HepG2 (cell line): Measurements from ENCODE around the gene PPP1R15A. TPM values are rescaled to one million over a fixed set of nuclear protein-coding genes. Genes with fewer than 3 reads are reported as not detected.

Source experiments
- AFF4 ChIP-seq: sonication (generic); formaldehyde crosslinking; IDR thresholded peaks from 2 replicates; pipeline ENCODE4 v1.4.0; 2020; ENCODE audit warnings: missing genetic modification reagents
- ARID3A ChIP-seq: IDR thresholded peaks from 2 replicates; pipeline ENCODE4 v1.6.1; 2012; ENCODE audit warnings: low read depth, low read length, improper control_type of control experiment
- ATF7-NPFF ChIP-seq: sonication (generic); formaldehyde crosslinking; IDR thresholded peaks from 2 replicates; pipeline ENCODE4 v1.8.1; 2023; ENCODE audit warnings: mild to moderate bottlenecking, low read depth, missing genetic modification reagents, moderate library complexity
- ELF3 ChIP-seq: IDR thresholded peaks from 2 replicates; pipeline ENCODE4 v1.6.1; 2016; ENCODE audit warnings: missing genetic modification reagents, missing compliant biosample characterization
- GLMP ChIP-seq: sonication (generic); formaldehyde crosslinking; IDR thresholded peaks from 2 replicates; pipeline ENCODE4 v1.9.0; 2021; ENCODE audit warnings: missing genetic modification reagents, mild to moderate bottlenecking, borderline replicate concordance
- JUND ChIP-seq: sonication (generic); formaldehyde crosslinking; IDR thresholded peaks from 2 replicates; pipeline ENCODE4 v1.8.0; 2022; ENCODE audit warnings: mild to moderate bottlenecking, missing genetic modification reagents
- MAZ ChIP-seq, 2 experiments: sonication (generic) in 1 of 2; formaldehyde crosslinking in 1 of 2; IDR thresholded peaks; 2 replicates each; pipeline versions ENCODE4 v1.5.0 to v1.6.1; 2012 to 2020; ENCODE audit warnings: low read depth in 2 of 2, mild to moderate bottlenecking in 2 of 2, borderline replicate concordance in 1 of 2, improper control_type of control experiment in 1 of 2, low read length in 1 of 2, missing genetic modification reagents in 1 of 2, moderate library complexity in 1 of 2
- MED8 ChIP-seq: sonication (generic); formaldehyde crosslinking; IDR thresholded peaks from 2 replicates; pipeline ENCODE4 v1.8.1; 2023; ENCODE audit warnings: mild to moderate bottlenecking, missing genetic modification reagents; ENCODE audit not compliant: insufficient replicate concordance
- MEIS1 ChIP-seq: sonication (generic); formaldehyde crosslinking; IDR thresholded peaks from 2 replicates; pipeline ENCODE4 v1.9.0; 2021; ENCODE audit warnings: mild to moderate bottlenecking, missing genetic modification reagents, moderate library complexity, borderline replicate concordance
- MXI1 ChIP-seq: IDR thresholded peaks from 3 replicates; pipeline ENCODE4 v1.6.1; 2012; ENCODE audit warnings: low read depth, low read length, inconsistent platforms, borderline replicate concordance
- NFAT5 ChIP-seq: sonication (generic); formaldehyde crosslinking; IDR thresholded peaks from 2 replicates; pipeline ENCODE4 v1.4.0; 2020; ENCODE audit warnings: missing genetic modification reagents
- SMAD9 ChIP-seq: sonication (generic); formaldehyde crosslinking; IDR thresholded peaks from 2 replicates; pipeline ENCODE4 v1.5.1; 2020; ENCODE audit warnings: mild to moderate bottlenecking, missing genetic modification reagents
- TBX3 ChIP-seq: fragments of 450-650 bp; IDR thresholded peaks from 2 replicates; pipeline ENCODE4 v1.6.1; 2017; ENCODE audit warnings: antibody characterized with exemption, mild to moderate bottlenecking, inconsistent platforms, borderline replicate concordance
- ZNF331 ChIP-seq: sonication (generic); formaldehyde crosslinking; IDR thresholded peaks from 2 replicates; pipeline ENCODE4 v1.4.0; 2020; ENCODE audit warnings: missing genetic modification reagents
- ZNF607 ChIP-seq: sonication (generic); formaldehyde crosslinking; IDR thresholded peaks from 2 replicates; pipeline ENCODE4 v1.5.1; 2020; ENCODE audit warnings: missing genetic modification reagents, mild to moderate bottlenecking, borderline replicate concordance
- polyA plus RNA-seq, 8 experiments: library from polyadenylated mRNA; depleted of rRNA in 3 of 8; stranded (reverse) in 7 of 8; unstranded in 1 of 8; fragments of >200 nt; fragmentation: Illumina TruSeq in 4 of 8; extraction: Trizol in 4 of 8; gene quantifications; 2 replicates each; pipeline versions ENCODE4 v1.2.1 to v1.2.3, GENCODE V29; 2011 to 2016; ENCODE audit warnings: low read depth in 4 of 8, missing spikeins in 1 of 8, mixed read lengths in 1 of 8; ENCODE audit not compliant: insufficient read depth in 1 of 8
- total RNA-seq, 5 experiments: library from RNA; depleted of rRNA; stranded (reverse); fragments of >200 nt; fragmentation: Illumina TruSeq; extraction: Trizol; gene quantifications; 2 replicates each; pipeline ENCODE4 v1.2.3, GENCODE V29; 2016; ENCODE audit warnings: low read depth in 1 of 5

The PPP1R15A gene
- total and polyA plus RNA-seq, 2 of the 13 experiments (the other 11 are each of a cell fraction or from before 2014, with no cell fraction given) = 15.6 to 18.5 TPM

- TF ChIP-seq ARID3A = no peak
- TF ChIP-seq NFAT5 (CRISPR knock-in tag) = no peak
- TF ChIP-seq ATF7-NPFF (CRISPR knock-in tag) = peak; percentile 83
- TF ChIP-seq MAZ (IDR thresholded peaks at IDR 0.05; ENCODE audit: borderline replicate concordance, low read depth, low read length) = peak; percentile 69; the same call in 1 of the 2 replicates
- peak; percentile 74 for TF ChIP-seq MAZ (CRISPR knock-in tag; IDR thresholded peaks at IDR 0.05; ENCODE audit: low read depth)
- TF ChIP-seq JUND (CRISPR knock-in tag) = 0 out of 2 replicates have a peak, but pooled peaks have one; percentile 34
- peak; percentile 62 for TF ChIP-seq MED8 (CRISPR knock-in tag)
- TF ChIP-seq MXI1 = peak; percentile 68; the same call in 1 of the 3 replicates
- TF ChIP-seq MEIS1 = peak; percentile 94; the same call in 1 of the 2 replicates
- TF ChIP-seq SMAD9 (CRISPR knock-in tag) = 0 out of 2 replicates have a peak, but pooled peaks have one; percentile 41
- TF ChIP-seq TBX3 = no peak
- TF ChIP-seq AFF4 (CRISPR knock-in tag) = no peak
- TF ChIP-seq ELF3 = peak; percentile 59
- TF ChIP-seq ZNF331 = peak; percentile 69; the same call in 1 of the 2 replicates
- peak; percentile 89; the same call in 1 of the 2 replicates for TF ChIP-seq ZNF607 (CRISPR knock-in tag)
- no peak for TF ChIP-seq GLMP
Observed at GRCh38 chr19:48872182-48872883, at the start of gene PPP1R15A (continued).
